HG02763 (cell line): ENCODE results near the gene SOCS2.
"Not testable (repeated sequence)": the region's sequence is repeated elsewhere in the genome, so short reads cannot be mapped to it uniquely, and the experiment has no call there.

Source experiments
- ATAC-seq: cut with Tn5 transposase; IDR thresholded peaks from one replicate; pipeline ENCODE4 v1.9.1; 2021; ENCODE audit warnings: mild to moderate bottlenecking, moderate library complexity; ENCODE audit not compliant: unreplicated experiment

SOCS2 gene

GRCh38 chr12:93592641-93593406 lies 20.3 kb downstream of the SOCS2 start:
- no peak for ATAC-seq

- no peak for ATAC-seq
Observed at GRCh38 chr12:93593843-93594242, 21.4 kb downstream of the SOCS2 start.

GRCh38 chr12:93594766-93595311 lies 22.4 kb downstream of the SOCS2 start:
- no peak for ATAC-seq

DNA sequence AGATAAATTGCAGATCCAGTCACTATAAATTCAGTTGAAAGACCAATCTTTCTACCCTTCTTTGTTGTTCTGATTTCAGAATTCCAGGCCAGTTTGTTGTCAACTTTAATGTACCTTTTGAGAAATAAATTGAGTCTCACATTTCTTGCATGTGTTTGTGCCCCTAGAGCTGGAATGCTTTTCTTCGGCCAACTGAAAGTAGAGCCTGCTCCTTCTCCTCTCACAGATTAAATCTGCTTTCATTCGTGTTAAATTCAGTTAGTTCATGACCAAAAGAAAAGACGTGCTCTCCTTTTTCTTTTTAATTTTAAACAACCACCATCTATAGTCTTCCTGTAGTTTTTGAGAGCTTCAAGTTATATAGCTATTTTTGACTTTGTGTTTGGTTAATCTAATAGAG lies 22.9 kb downstream of the SOCS2 start:
- no peak for ATAC-seq

- ATAC-seq: no peak
Observed at GRCh38 chr12:93597608-93598007, 25.1 kb downstream of the SOCS2 start.

DNA sequence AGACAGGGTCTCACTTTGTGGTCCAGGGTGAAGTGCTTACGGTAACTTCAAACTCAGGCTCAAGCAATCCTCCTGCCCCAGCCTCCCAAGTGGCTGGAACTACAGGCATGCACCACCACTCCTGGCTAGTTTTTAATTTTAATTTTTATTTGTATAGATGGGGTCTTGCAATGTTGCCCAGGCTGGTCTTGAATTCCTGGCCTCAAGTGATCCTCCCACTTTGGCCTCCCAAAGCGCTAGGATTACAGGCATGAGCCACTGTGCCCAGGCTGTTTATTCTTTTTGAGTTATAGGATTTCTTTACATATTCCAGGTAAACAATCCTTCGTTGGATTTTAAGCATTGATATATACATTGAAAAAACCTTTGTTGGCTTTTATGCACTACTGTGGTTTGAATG lies 26.7 kb downstream of the SOCS2 start:
- ATAC-seq: no peak

DNA sequence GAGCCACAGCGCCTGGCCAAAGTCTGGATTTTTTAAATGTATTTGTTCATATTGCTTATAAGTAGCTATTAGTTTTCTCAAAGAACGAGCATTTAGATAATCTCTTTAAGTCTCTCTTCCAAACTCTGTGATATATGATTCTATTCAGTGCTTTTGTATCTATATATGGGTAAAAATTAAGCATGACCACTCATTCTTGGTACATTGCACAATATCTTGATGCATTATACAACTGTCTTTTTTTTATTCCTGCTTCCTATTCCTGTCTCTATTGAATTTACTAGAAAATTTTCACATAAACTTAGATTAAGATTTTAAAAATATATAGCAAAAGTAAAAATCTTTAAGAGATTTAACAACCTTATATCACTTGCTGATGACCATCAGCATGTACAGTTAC lies 29.1 kb downstream of the SOCS2 start:
- ATAC-seq: no peak

GRCh38 chr12:93602897-93603668 lies 30.6 kb downstream of the SOCS2 start:
- no peak for ATAC-seq

- ATAC-seq: no peak
Observed at GRCh38 chr12:93603762-93604161, 31.3 kb downstream of the SOCS2 start.

DNA sequence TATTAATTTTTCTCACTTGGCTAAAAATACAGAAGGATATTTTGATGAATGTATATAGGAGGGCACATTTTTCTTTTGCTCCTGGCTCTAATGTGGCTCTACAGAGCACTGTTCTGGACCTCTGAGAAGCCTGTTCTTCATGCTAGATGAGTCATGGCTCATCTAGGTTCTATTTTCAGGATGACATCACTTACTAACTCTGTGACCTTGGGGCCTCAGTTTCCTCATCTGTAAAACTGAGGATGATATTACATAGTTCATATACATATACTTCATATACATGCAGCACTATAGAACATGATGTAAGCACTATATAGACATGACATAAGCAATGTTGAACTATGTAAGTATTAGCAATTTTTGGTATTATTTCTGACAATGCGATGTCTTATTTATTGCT lies 35.8 kb downstream of the SOCS2 start:
- ATAC-seq: no peak

- ATAC-seq: no peak
Observed at GRCh38 chr12:93609281-93610192, 37.1 kb downstream of the SOCS2 start.

DNA sequence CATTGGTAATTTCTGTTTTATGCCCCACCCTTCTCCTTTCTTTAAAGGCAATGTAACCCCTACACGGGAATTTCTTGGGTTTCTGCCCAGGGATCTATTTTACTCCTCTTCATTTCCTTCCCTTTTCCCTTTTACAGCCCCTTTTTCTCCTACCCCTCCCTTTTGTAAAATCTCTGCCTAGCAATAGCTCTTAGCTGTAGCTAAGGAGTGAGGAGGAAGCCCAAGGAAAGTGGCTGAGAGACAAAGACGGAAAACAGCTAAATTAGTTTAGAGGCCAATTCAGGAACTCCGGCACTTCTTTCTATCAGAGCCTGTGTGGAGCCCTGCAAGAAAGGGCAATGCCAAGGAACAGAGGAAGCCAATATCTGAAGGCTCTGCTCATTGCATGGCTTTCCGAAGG lies 40.3 kb downstream of the SOCS2 start:
- no peak for ATAC-seq

DNA sequence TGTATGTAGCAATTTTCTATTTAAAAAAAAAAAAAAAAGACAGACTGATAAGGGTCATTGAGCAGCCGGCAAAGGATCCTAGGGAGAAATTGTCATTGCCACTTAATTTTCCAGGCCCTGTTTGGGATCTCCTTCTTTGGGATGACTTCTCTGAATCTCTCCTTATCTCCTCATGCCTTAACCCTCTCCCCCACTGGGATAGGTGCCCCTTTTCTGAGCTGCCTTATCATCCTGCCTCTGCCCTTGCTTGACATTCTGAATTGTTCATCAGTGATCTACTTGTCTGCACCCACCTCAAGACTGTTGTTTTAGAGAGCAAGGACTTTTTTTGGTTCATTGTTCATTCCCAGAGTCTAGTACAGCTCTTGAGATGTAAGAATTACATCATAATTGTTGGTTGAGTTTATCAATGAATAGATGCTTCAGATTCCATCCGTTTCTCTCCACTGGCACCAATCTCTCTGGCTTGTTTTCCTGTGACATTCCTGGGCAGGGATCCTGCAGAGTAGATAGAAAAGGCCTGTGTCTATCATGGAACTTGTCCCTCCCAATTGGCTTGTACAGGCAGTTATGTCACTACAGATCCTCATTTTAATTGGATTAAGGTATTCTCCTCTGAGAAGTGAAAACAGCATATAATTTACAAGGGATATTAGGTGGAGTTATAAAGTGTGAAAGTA lies 42.6 kb downstream of the SOCS2 start:
- ATAC-seq: no peak

GRCh38 chr12:93616584-93617101 lies 44.2 kb downstream of the SOCS2 start:
- ATAC-seq: no peak

DNA sequence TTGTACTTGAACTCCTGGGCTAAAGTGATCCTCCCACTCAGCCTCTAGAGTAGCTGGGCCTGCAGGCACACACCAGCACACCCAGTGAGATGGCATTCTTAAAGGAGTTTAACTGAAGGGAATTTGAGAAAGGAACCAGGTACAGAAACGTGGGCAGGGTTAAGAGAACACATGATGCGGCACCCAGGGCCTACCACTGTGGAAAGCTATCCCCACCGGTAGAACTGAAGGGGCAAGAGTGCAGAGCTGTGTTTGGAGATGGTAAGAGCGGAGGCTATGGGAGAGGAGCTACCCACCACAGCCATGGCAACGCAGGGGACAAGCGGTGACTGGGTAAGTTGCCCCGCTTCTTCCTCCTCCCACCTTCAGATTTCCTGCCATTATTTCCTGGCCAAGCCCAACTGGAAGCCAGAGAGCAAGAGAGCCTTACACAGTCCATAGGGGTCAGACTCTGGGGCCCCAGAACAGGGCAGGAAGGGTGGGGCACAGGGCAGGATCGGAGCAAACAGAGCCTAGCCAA lies 46.5 kb downstream of the SOCS2 start:
- no peak for ATAC-seq

GRCh38 chr12:93621986-93622385 lies 49.5 kb downstream of the SOCS2 start:
- no peak for ATAC-seq

- no peak for ATAC-seq
Observed at GRCh38 chr12:93622485-93622884, 50.0 kb downstream of the SOCS2 start.

- ATAC-seq: peak; percentile 63
Observed at GRCh38 chr12:93624595-93625294, 52.3 kb downstream of the SOCS2 start.

DNA sequence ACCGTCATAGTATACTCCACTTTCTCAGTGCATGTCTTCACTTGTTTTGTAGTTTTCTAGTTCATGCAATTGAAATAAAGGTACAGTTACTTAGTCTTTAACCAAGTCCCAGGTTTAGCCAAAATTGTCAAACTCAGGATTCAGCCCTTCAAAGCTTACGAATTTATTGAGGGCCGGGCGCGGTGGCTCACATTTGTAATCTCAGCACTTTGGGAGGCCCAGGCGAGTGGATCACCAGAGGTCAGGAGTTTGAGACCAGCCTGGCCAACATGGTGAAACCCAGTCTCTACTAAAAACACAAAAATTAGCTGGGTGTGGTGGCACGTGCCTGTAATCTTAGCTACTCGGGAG lies 52.8 kb downstream of the SOCS2 start:
- not testable (repeated sequence) for ATAC-seq
